HG03571 (cell line): ENCODE results near the gene NOB1.
"Not testable (repeated sequence)": the region's sequence is repeated elsewhere in the genome, so short reads cannot be mapped to it uniquely, and the experiment has no call there.

Source experiments
- ATAC-seq: cut with Tn5 transposase; IDR thresholded peaks from one replicate; pipeline ENCODE4 v1.9.1; 2021; ENCODE audit not compliant: unreplicated experiment

Gene NOB1

GRCh38 chr16:69754469-69755310 is at the start of gene NOB1:
Gene NOB1, minus strand, starts transcription at chr16:69754926. Its CDS starts 16 bp downstream, at chr16:69754910.
- peak; percentile 92 for ATAC-seq

- ATAC-seq, result no peak
Measured at GRCh38 chr16:69804297-69804696, 49.6 kb upstream of the NOB1 start.

- no peak for ATAC-seq
Measured at GRCh38 chr16:69799611-69800031, 44.9 kb upstream of the NOB1 start.

DNA sequence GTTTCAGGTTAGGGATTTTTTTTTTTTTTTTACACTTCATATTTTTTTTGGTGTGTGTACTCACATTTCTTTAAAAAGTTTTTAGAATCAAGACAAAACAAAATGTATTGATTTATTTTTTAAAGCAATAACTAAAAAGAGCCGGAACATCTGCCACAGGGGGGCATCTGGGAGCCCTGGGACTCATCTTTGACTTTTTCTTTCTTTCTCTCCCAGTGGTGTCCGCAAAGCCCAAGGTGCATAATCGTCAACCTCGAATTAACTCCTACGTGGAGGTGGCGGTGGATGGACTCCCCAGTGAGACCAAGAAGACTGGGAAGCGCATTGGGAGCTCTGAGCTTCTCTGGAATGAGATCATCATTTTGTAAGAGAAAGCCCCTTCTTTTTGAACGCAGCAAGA is 43.7 kb upstream of the NOB1 start:
- no peak for ATAC-seq

- no peak for ATAC-seq
Measured at GRCh38 chr16:69796285-69797118, 41.8 kb upstream of the NOB1 start.

DNA sequence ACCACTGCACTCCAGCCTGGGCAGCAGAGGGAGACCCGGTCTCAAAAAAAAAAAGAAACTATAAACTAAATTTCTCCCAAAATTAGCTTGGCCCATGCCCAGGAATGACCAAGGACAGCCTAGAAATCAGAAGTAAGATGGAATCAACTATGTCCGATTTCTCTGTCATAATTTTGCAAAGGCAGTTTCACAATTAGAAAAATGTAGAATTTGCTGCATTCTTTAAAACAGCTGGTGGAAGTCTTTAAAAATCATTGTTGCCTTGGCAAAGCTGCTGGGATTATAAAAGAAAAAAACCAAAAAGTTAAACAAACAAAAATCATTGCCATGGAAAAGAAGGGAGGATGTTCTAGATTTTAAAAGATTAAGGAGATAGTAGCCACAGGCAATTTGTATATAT is 39.8 kb upstream of the NOB1 start:
- ATAC-seq, result no peak

- no peak for ATAC-seq
Measured at GRCh38 chr16:69793526-69793925, 38.8 kb upstream of the NOB1 start.

- not testable (repeated sequence) for ATAC-seq
Measured at GRCh38 chr16:69791391-69791847, 36.7 kb upstream of the NOB1 start.

DNA sequence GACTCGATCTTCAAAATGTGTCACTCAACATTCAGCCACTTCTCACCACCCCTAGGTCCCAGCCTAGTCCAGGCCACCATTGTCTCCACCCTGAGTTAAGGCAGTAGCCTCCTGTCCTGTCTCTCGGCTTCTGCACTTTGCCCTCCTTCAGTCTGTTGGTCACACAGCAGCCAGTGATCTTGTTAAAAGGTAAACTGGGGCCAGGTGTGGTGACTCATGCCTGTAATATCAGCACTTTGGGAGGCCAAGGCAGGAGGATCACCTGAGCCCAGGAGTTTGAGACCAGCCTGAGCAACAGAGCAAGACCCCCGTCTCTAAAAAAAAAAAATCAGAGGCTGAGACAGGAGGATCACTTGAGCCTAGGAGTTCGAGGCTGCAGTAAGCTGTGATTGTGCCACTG is 33.2 kb upstream of the NOB1 start:
- no peak for ATAC-seq

DNA sequence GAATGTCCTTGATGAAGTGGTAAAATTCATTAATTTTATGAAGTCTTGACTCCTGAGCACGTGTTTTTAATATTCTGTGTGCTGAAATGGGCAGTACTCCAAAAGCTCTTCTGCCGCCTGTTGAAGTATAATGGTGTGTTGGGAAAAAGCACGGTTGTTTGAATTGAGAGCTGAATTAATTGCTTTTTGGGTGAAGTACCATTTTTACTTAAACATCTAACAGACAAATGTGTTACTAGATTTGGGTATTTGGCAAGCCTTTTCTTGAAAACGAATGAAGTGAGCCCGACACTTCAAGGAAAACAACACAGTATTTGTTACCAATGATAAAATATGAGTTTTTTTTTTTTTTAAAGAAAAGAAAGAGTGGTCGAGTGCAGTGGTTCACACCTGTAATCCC is 29.9 kb upstream of the NOB1 start:
- ATAC-seq, result no peak

- ATAC-seq, result no peak
Measured at GRCh38 chr16:69781118-69781517, 26.4 kb upstream of the NOB1 start.

DNA sequence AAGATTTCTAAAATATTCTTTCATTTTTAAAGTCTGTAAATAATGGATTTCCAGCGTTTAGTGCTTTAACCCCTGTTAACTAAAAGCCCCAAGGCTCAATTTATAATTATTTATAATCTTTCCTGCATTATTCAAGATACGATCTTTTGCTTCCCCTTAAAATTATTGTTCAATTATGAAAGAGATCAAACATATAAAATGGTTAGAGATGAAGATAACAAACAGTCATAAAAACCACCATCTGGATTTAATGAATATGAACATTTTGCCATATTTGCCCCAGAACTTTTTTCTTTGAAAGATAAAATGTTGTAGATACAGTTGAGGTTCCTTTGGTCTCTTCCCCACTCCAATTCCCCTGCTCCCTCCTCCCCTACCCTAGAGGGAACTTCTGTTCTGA is 25.0 kb upstream of the NOB1 start:
- no peak for ATAC-seq

DNA sequence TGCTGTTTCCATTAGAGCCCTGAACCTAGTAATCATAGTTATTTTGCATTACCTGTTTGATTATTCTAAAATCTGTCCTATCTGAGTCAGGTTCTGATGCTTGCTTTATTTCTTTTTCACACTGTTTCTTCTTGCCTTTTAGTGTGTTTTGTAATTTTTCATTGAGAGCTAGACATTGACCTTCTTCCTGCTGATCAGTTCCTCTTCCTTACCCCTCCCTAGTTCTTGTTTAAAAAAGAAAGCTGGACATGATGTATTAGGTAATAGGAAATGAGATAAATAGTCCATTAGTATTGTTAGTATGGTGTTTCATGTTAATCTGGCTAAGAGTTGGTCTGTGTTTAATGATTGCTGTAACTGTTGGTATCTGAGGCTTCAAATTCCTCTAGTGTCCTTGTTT is 20.8 kb upstream of the NOB1 start:
- ATAC-seq, result no peak

- no peak for ATAC-seq
Measured at GRCh38 chr16:69773260-69773947, 18.7 kb upstream of the NOB1 start.

DNA sequence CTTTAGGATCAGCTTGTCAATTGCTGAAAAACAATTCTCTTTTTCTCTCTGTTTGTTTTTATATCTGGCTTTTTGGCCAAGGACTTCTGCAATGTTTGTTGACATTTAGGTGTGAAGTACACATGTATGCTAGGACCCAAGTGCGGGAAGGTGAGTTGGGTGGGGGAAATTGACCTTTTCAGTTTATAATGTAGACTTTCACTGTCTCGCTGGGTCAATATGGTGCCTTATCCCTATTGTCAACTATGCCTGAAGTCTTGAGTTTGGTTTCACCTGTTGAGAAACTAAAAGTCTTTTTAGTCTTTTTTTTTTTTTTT is 16.9 kb upstream of the NOB1 start:
- no peak for ATAC-seq

- no peak for ATAC-seq
Measured at GRCh38 chr16:69769404-69769803, 14.7 kb upstream of the NOB1 start.

- no peak for ATAC-seq
Measured at GRCh38 chr16:69768666-69769065, 13.9 kb upstream of the NOB1 start.

DNA sequence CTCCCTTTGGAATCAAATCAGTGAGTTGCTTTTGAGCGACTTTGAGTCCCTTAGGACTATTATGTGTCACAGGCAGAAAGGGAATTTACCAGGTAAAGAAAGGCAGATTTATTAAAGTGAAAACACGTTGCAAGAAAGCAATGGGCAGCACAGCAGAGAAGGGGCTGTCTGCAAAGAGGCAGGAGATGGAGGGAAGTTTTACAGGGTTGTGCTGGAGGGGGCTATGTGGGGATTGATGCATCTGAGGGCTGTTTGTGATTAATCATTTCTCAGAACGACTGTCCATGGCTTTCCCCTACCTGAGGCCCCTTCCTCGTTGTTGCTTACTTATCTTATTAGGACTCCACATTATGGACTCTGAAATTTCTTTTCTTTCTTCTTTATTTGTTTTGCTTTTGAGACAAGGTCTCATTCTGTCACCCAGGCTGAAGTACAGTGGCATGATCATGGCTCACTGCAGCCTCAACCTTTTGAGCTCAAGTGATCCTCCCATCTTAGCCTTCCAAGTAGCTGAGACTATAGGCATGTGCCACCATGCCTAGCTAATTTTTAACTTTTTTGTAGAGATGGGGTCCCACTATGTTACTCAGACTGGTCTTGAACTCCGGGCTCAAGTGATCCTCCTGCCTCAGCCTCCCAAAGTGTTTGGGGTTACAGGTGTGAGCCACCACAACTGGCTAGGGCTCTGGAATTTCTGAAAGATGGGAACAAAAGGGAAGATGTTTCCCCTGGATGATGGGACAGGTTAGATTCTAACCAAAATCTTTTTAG is 12.9 kb upstream of the NOB1 start:
- no peak for ATAC-seq

DNA sequence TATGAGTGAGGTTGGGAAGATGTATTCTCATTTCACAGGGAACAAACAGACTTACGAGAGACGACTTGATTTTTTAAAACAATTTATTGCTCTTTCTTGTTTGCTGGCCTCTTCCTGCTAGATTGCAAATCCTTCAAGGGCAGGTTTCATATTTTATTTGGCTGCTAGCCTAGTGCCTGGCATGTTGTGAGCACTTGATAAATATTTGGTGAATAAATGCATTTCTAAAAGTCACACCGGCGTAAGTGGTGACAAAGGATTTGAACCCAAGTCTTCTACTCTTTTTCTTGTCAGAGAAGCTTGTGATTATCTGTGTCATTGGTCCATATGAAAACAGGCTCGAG is 8.8 kb upstream of the NOB1 start:
- no peak for ATAC-seq

- no peak for ATAC-seq
Measured at GRCh38 chr16:69762814-69763598, 8.3 kb upstream of the NOB1 start.
